ENCODE results near the gene UTS2.

Gene UTS2, protein sequence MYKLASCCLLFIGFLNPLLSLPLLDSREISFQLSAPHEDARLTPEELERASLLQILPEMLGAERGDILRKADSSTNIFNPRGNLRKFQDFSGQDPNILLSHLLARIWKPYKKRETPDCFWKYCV

GRCh38 chr1:7852804-7853683 is at the start of gene UTS2:
TSS of gene UTS2 (minus strand) at chr1:7853065. CDS start at chr1:7853003, 62 bp downstream.
- Histone ChIP-seq H3K27ac (ENCODE audit: low read length) (no peak within 1 kb of the TSS), H3K27me3 (ENCODE audit: insufficient read depth, low read length) (no peaks in the 10 kb centered on the region), H3K9ac (ENCODE audit: low read depth, low read length) (no peak within 1 kb of the TSS), H3K4me1 (ENCODE audit: insufficient read depth, low read length) (peaks cover 2% of the 10 kb centered on the region; the same call in 1 of the 2 replicates), H3K4me3 (ENCODE audit: low read length) (no peak within 1 kb of the TSS), H3K36me3 (ENCODE audit: insufficient read depth, low read depth, low read length) (no peaks in the 10 kb centered on the region), H3K9me3 (ENCODE audit: insufficient read depth, low read depth, low read length) (no peaks in the 10 kb centered on the region)

DNA sequence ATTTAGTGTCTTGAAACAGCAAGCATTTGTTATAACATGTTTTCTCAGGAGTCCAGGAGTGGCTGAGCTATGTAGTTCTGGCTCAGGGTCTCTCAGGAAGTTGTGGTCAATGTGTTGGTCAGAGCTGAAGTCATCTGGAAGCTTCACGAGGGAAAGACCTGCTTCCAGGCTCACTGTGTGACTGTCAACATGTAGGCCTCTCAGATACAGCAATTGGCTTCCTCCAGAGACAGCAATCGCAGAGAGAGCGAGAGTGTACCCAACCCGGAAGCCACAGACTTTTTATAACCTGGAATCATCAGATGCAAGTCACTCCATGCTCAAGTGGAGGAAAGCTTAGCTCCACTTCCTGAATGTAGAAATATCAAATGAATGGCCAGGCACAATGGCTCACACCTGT is 46.9 kb upstream of the UTS2 start:
- no peak overlapping the region for H3K4me3 ChIP-seq (ENCODE audit: low read length)
- peaks cover 7% of the 10 kb centered on the region; the same call in 1 of the 2 replicates for H3K27me3 ChIP-seq (ENCODE audit: insufficient read depth, low read length)
- H3K9me3 ChIP-seq (ENCODE audit: insufficient read depth, low read depth, low read length) = no peaks in the 10 kb centered on the region
- no peak overlapping the region for H3K27ac ChIP-seq (ENCODE audit: low read length)
- no peaks in the 10 kb centered on the region for H3K4me1 ChIP-seq (ENCODE audit: insufficient read depth, low read length)
- H3K9ac ChIP-seq (ENCODE audit: low read depth, low read length) = no peak overlapping the region
- H3K36me3 ChIP-seq (ENCODE audit: insufficient read depth, low read depth, low read length) = no peaks in the 10 kb centered on the region

DNA sequence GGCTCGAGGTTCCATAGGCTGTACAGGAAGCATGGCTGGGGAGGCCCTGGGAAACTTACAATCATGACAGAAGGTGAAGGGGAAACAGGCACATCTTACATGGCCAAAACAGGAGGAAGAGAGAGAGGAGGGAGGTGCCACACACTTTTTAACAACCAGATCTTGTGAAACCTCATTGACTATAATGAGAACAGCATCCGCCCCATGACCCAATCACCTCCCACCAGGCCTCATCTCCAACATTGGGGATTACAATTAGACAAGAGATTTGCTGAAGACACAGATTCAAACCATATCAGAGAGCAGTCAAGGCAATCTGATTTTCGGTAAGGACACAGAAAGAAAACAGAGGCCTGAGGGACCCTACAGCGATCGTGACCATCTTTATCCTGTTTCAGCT is 46.1 kb upstream of the UTS2 start:
- Histone ChIP-seq H3K36me3 (ENCODE audit: insufficient read depth, low read depth, low read length) (no peaks in the 10 kb centered on the region), H3K9ac (ENCODE audit: low read depth, low read length) (no peak overlapping the region), H3K27me3 (ENCODE audit: insufficient read depth, low read length) (peaks cover 7% of the 10 kb centered on the region; the same call in 1 of the 2 replicates), H3K9me3 (ENCODE audit: insufficient read depth, low read depth, low read length) (no peaks in the 10 kb centered on the region), H3K4me3 (ENCODE audit: low read length) (no peak overlapping the region), H3K27ac (ENCODE audit: low read length) (no peak overlapping the region), H3K4me1 (ENCODE audit: insufficient read depth, low read length) (no peaks in the 10 kb centered on the region)

DNA sequence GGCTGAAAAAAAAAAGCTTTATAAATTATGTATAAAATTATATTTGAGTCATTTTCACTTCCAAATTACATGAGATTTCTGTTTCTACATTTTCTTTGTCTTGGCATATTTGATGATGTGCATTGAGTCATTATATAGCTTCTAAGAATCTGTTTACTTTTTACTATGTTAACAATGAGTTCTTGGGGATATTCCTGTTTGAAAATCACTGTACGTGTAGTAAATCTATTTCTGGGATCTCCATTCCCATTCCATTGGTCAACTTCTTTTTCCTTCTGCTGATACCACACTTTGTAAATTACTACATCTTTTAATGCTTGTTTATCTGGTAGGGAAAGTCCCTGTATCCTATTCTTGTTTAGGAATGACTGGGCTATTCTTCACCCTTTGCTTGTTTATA is 44.1 kb upstream of the UTS2 start:
- peaks cover 4% of the 10 kb centered on the region; the same call in 1 of the 2 replicates for H3K27me3 ChIP-seq (ENCODE audit: insufficient read depth, low read length)
- H3K4me3 ChIP-seq (ENCODE audit: low read length) = no peak overlapping the region
- no peaks in the 10 kb centered on the region for H3K36me3 ChIP-seq (ENCODE audit: insufficient read depth, low read depth, low read length)
- no peak overlapping the region for H3K9ac ChIP-seq (ENCODE audit: low read depth, low read length)
- H3K9me3 ChIP-seq (ENCODE audit: insufficient read depth, low read depth, low read length) = no peaks in the 10 kb centered on the region
- no peak overlapping the region for H3K27ac ChIP-seq (ENCODE audit: low read length)
- no peaks in the 10 kb centered on the region for H3K4me1 ChIP-seq (ENCODE audit: insufficient read depth, low read length)

- no peaks in the 10 kb centered on the region for H3K27me3 ChIP-seq (ENCODE audit: insufficient read depth, low read length)
- no peaks in the 10 kb centered on the region for H3K9me3 ChIP-seq (ENCODE audit: insufficient read depth, low read depth, low read length)
- no peaks in the 10 kb centered on the region for H3K36me3 ChIP-seq (ENCODE audit: insufficient read depth, low read depth, low read length)
- H3K27ac ChIP-seq (ENCODE audit: low read length) = no peak overlapping the region
- H3K4me1 ChIP-seq (ENCODE audit: insufficient read depth, low read length) = no peaks in the 10 kb centered on the region
- H3K4me3 ChIP-seq (ENCODE audit: low read length) = no peak overlapping the region
- H3K9ac ChIP-seq (ENCODE audit: low read depth, low read length) = no peak overlapping the region
Observed at GRCh38 chr1:7893529-7894180, 40.8 kb upstream of the UTS2 start.

DNA sequence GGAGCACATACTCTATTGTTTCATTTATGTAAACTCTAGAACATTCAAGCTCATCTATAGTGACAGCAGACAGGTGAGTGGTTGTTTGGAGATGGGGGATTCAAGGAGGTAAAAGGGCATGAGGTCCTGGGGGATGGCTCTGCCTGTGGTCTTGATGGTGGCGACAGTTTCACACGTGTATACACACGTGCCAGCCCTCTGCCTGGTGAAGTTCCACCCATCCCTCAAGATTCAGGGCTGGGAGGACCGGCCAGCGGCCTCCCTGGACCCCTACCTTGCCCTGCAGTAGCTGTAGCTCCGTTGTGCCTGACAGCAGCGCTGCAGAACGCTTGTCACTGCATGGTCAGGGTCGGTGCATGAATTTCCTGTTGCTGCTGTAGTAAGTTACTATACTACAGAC is 38.9 kb upstream of the UTS2 start:
- Histone ChIP-seq H3K36me3 (ENCODE audit: insufficient read depth, low read depth, low read length) (no peaks in the 10 kb centered on the region), H3K4me1 (ENCODE audit: insufficient read depth, low read length) (no peaks in the 10 kb centered on the region), H3K9me3 (ENCODE audit: insufficient read depth, low read depth, low read length) (no peaks in the 10 kb centered on the region), H3K4me3 (ENCODE audit: low read length) (no peak overlapping the region), H3K9ac (ENCODE audit: low read depth, low read length) (no peak overlapping the region), H3K27me3 (ENCODE audit: insufficient read depth, low read length) (no peaks in the 10 kb centered on the region), H3K27ac (ENCODE audit: low read length) (no peak overlapping the region)

DNA sequence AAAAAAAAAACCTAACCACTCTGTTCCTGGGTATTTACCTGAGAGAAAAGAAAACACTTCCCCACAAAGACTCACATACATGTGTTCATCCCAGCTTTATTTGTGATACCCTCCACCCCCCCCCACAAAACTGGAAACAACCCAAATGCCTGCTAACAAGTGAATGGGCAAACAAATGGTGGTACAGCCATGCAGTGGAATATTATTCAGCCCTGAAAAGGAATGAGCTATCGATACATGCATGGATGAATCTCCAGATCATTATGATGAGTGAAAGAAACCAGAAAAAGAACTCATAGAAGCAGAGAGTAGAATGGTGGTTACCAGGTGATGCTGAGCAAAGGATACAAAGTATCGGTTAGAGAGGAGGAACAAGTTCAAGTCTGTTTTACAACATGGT is 38.0 kb upstream of the UTS2 start:
- H3K27ac ChIP-seq (ENCODE audit: low read length) = no peak overlapping the region
- no peak overlapping the region for H3K9ac ChIP-seq (ENCODE audit: low read depth, low read length)
- no peaks in the 10 kb centered on the region for H3K9me3 ChIP-seq (ENCODE audit: insufficient read depth, low read depth, low read length)
- H3K36me3 ChIP-seq (ENCODE audit: insufficient read depth, low read depth, low read length) = no peaks in the 10 kb centered on the region
- no peaks in the 10 kb centered on the region for H3K4me1 ChIP-seq (ENCODE audit: insufficient read depth, low read length)
- no peaks in the 10 kb centered on the region for H3K27me3 ChIP-seq (ENCODE audit: insufficient read depth, low read length)
- no peak overlapping the region for H3K4me3 ChIP-seq (ENCODE audit: low read length)

- no peaks in the 10 kb centered on the region for H3K9me3 ChIP-seq (ENCODE audit: insufficient read depth, low read depth, low read length)
- no peaks in the 10 kb centered on the region for H3K4me1 ChIP-seq (ENCODE audit: insufficient read depth, low read length)
- no peak overlapping the region for H3K4me3 ChIP-seq (ENCODE audit: low read length)
- no peak overlapping the region for H3K9ac ChIP-seq (ENCODE audit: low read depth, low read length)
- no peaks in the 10 kb centered on the region for H3K27me3 ChIP-seq (ENCODE audit: insufficient read depth, low read length)
- no peak overlapping the region for H3K27ac ChIP-seq (ENCODE audit: low read length)
- no peaks in the 10 kb centered on the region for H3K36me3 ChIP-seq (ENCODE audit: insufficient read depth, low read depth, low read length)
Observed at GRCh38 chr1:7888248-7889081, 35.6 kb upstream of the UTS2 start.

- no peaks in the 10 kb centered on the region for H3K36me3 ChIP-seq (ENCODE audit: insufficient read depth, low read depth, low read length)
- H3K9me3 ChIP-seq (ENCODE audit: insufficient read depth, low read depth, low read length) = no peaks in the 10 kb centered on the region
- H3K4me3 ChIP-seq (ENCODE audit: low read length) = no peak overlapping the region
- no peaks in the 10 kb centered on the region for H3K4me1 ChIP-seq (ENCODE audit: insufficient read depth, low read length)
- H3K27ac ChIP-seq (ENCODE audit: low read length) = no peak overlapping the region
- H3K9ac ChIP-seq (ENCODE audit: low read depth, low read length) = no peak overlapping the region
- no peaks in the 10 kb centered on the region for H3K27me3 ChIP-seq (ENCODE audit: insufficient read depth, low read length)
Observed at GRCh38 chr1:7886405-7886745, 33.5 kb upstream of the UTS2 start.

GRCh38 chr1:7885513-7886404 is 32.9 kb upstream of the UTS2 start:
- no peaks in the 10 kb centered on the region for H3K36me3 ChIP-seq (ENCODE audit: insufficient read depth, low read depth, low read length)
- H3K4me1 ChIP-seq (ENCODE audit: insufficient read depth, low read length) = no peaks in the 10 kb centered on the region
- no peak overlapping the region for H3K9ac ChIP-seq (ENCODE audit: low read depth, low read length)
- no peaks in the 10 kb centered on the region for H3K27me3 ChIP-seq (ENCODE audit: insufficient read depth, low read length)
- H3K9me3 ChIP-seq (ENCODE audit: insufficient read depth, low read depth, low read length) = no peaks in the 10 kb centered on the region
- no peak overlapping the region for H3K27ac ChIP-seq (ENCODE audit: low read length)
- no peak overlapping the region for H3K4me3 ChIP-seq (ENCODE audit: low read length)

- Histone ChIP-seq H3K4me1 (ENCODE audit: insufficient read depth, low read length) (no peaks in the 10 kb centered on the region), H3K9me3 (ENCODE audit: insufficient read depth, low read depth, low read length) (no peaks in the 10 kb centered on the region), H3K36me3 (ENCODE audit: insufficient read depth, low read depth, low read length) (no peaks in the 10 kb centered on the region), H3K27ac (ENCODE audit: low read length) (no peak overlapping the region), H3K27me3 (ENCODE audit: insufficient read depth, low read length) (no peaks in the 10 kb centered on the region), H3K9ac (ENCODE audit: low read depth, low read length) (no peak overlapping the region), H3K4me3 (ENCODE audit: low read length) (no peak overlapping the region)
Observed at GRCh38 chr1:7884757-7885156, 31.9 kb upstream of the UTS2 start.

Measured in iPS-20b (cell line).